ENCODE results near the gene CACNA2D1.

CACNA2D1 gene

DNA sequence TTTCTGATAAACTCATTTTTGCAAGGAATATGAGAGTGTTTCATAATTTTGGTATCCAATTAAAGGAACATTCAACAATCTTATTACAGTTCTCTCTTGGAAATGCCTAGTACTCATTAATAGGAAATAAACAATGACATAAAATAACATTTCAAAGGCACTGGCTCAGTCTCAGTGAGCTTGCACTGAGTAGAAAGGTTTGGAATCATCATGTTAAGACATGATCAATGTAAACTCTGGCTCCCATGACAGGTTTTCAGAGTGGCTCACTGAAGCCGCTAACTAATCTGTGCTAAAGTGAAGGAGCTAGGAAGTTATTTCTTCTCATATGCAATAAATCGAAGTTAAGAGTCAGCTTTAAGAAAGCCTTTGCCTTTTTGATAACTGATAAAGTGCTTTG lies 470.5 kb downstream of the CACNA2D1 start:
- no peak for DNase-seq
- H3K4me3 ChIP-seq (ENCODE audit: low read depth, low read length): no peak overlapping the region
- no peaks in the 10 kb centered on the region for H3K27me3 ChIP-seq (replicated peaks)
- in situ Hi-C loops (cut with HindIII; ENCODE audit: low pct_ligation_motif_present, low sequenced_read_pairs): no loop called here
- no peak overlapping the region for H3K27ac ChIP-seq
- peaks cover 9% of the 10 kb centered on the region for H3K36me3 ChIP-seq (replicated peaks)
- no peak for TF ChIP-seq CTCF (IDR thresholded peaks at IDR 0.05; ENCODE audit: low read depth, low read length, missing control alignments)

- H3K36me3 ChIP-seq (replicated peaks): no peaks in the 10 kb centered on the region
- in situ Hi-C loops (cut with HindIII; ENCODE audit: low pct_ligation_motif_present, low sequenced_read_pairs): no loop called here
- no peak for DNase-seq
These were observed 483.6 kb downstream of the CACNA2D1 start for GRCh38 chr7:81960026-81960425.

DNA sequence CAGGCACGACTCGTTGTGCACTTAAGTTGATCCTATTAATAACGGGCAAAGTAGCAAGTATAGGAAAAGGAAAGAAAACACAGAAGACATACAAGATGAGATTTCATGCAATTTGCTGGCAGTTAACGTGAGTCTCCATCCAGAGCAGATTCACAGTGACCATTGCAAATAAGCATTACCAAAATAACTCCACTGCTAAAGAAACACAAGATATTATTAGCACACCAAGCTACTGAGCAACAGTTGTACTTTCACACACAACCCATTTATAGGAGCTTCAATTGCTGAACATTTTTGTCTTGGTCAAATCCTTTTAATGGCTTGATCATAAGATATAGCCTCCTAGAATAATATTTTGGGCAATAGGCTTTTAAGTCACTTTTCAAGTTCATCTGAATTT lies 486.1 kb downstream of the CACNA2D1 start:
- no peaks in the 10 kb centered on the region for H3K36me3 ChIP-seq (replicated peaks)
- in situ Hi-C loops (cut with HindIII; ENCODE audit: low pct_ligation_motif_present, low sequenced_read_pairs): no loop called here
- H3K27ac ChIP-seq: no peak overlapping the region
- no peak for TF ChIP-seq CTCF (IDR thresholded peaks at IDR 0.05; ENCODE audit: low read depth, low read length, missing control alignments)
- no peak for DNase-seq
- H3K4me3 ChIP-seq (ENCODE audit: low read depth, low read length): no peak overlapping the region
- H3K27me3 ChIP-seq (replicated peaks): no peaks in the 10 kb centered on the region

More at GRCh38 chr7:81960026-81960425, 483.6 kb downstream of the CACNA2D1 start:
- Histone ChIP-seq H3K27me3 (replicated peaks) (no peaks in the 10 kb centered on the region), H3K27ac (no peak overlapping the region), H3K4me3 (ENCODE audit: low read depth, low read length) (no peak overlapping the region)
- no peak for TF ChIP-seq CTCF (IDR thresholded peaks at IDR 0.05; ENCODE audit: low read depth, low read length, missing control alignments)

GRCh38 chr7:81956520-81956919 lies 487.1 kb downstream of the CACNA2D1 start:
- in situ Hi-C loops (cut with HindIII; ENCODE audit: low pct_ligation_motif_present, low sequenced_read_pairs): no loop called here
- peak; percentile 53 for DNase-seq
- peak; percentile 60 for TF ChIP-seq CTCF (IDR thresholded peaks at IDR 0.05; ENCODE audit: low read depth, low read length, missing control alignments)

DNA sequence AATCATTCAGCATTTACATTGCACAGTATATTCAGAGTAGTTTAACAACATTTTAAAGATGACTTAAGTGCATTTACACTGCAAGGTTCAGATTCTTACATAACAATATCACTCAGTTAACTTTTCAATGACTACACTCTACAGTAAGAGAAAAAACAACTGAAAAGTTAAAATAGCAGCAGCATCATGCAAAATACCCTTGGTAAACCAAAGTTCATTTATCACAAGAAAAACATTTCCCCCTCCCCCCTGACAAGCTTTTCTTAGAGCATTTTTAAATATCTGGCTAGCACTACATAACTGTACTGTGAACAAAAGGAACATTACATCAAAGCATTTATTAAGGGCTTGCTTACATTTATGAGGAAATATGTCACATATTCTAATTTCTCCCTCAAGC lies 494.3 kb downstream of the CACNA2D1 start:
- H3K4me3 ChIP-seq (ENCODE audit: low read depth, low read length): no peak overlapping the region
- in situ Hi-C loops (cut with HindIII; ENCODE audit: low pct_ligation_motif_present, low sequenced_read_pairs): no loop called here
- H3K27me3 ChIP-seq (replicated peaks): no peaks in the 10 kb centered on the region
- H3K36me3 ChIP-seq (replicated peaks): no peaks in the 10 kb centered on the region
- no peak for TF ChIP-seq CTCF (IDR thresholded peaks at IDR 0.05; ENCODE audit: low read depth, low read length, missing control alignments)
- DNase-seq: no peak
- H3K27ac ChIP-seq: no peak overlapping the region

More at GRCh38 chr7:81956520-81956919, 487.1 kb downstream of the CACNA2D1 start:
- no peaks in the 10 kb centered on the region for H3K36me3 ChIP-seq (replicated peaks)
- no peak overlapping the region for H3K4me3 ChIP-seq (ENCODE audit: low read depth, low read length)
- no peaks in the 10 kb centered on the region for H3K27me3 ChIP-seq (replicated peaks)
- H3K27ac ChIP-seq: no peak overlapping the region

DNA sequence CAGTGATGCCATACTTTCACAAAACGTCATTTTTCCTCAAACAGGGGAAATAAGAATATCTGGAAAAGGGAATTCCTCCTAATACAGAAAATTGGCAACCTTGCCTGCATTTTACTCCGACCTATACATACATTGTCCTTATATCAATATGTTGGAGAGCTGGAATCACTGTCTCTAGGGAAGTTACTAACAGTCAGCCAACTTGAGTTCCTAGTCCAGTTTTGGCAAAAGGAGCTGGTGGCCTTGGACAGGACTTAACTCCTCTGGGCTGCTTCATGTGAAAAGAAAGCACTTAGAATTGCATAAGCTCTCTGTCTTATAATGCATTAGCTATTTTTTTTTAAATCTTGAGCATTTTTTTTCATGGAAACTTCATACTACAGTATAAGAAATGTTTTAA lies 499.5 kb downstream of the CACNA2D1 start:
- in situ Hi-C loops (cut with HindIII; ENCODE audit: low pct_ligation_motif_present, low sequenced_read_pairs): no loop called here
- no peaks in the 10 kb centered on the region for H3K27me3 ChIP-seq (replicated peaks)
- no peak for DNase-seq
- no peak overlapping the region for H3K27ac ChIP-seq
- H3K36me3 ChIP-seq (replicated peaks): no peaks in the 10 kb centered on the region
- no peak for TF ChIP-seq CTCF (IDR thresholded peaks at IDR 0.05; ENCODE audit: low read depth, low read length, missing control alignments)
- no peak overlapping the region for H3K4me3 ChIP-seq (ENCODE audit: low read depth, low read length)
